ENCODE data around the gene USP8.

GRCh38 chr15:50440932-50441331, 16.7 kb downstream of the USP8 start:
- TF ChIP-seq CTCF (IDR thresholded peaks at IDR 0.05; ENCODE audit: low read length) (no peak), EZH2 (optimal IDR thresholded peaks at IDR 0.05; ENCODE audit: low read depth, low read length) (no peak), EZH2phosphoT487 (IDR thresholded peaks at IDR 0.05; ENCODE audit: low read length) (no peak)
